B cell (primary cell): ENCODE measurements around the gene BST2.

ENCODE experiments used
- EZH2 ChIP-seq: IDR thresholded peaks from 2 replicates; pipeline ENCODE4 v1.6.1; 2012; ENCODE audit warnings: borderline replicate concordance, low read depth, mild to moderate bottlenecking, moderate library complexity, low read length; ENCODE audit not compliant: insufficient read depth, poor library complexity, severe bottlenecking
- TF ChIP-seq, protein P1 (sequence below): fragments of 200-600 bp; IDR thresholded peaks from one replicate; pipeline ENCODE4 v1.8.0; 2022; ENCODE audit warnings: antibody characterized with exemption, mild to moderate bottlenecking

DNA sequence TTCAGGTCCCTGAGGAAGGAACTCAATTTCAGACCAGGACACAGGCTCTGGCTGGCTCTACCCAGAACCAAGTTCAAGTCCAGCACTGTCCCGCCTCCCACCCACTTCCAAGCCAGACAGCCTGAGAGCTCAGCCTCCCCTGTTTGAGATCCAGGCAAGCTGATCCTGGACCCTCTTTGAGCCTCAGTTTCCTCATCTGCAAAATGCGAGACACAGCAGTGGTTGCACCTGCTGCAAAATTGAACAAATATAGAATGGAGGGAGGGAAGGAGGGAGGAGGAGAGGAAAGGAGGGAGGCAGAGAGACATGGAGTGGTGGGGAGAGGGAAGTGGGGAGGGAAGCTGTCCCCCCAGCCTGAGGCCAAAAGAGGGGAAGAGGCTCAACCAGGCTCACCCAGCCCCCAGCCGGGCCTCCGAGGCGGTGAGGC, 42.3 kb upstream of the BST2 start:
- TF ChIP-seq, protein P1, sequence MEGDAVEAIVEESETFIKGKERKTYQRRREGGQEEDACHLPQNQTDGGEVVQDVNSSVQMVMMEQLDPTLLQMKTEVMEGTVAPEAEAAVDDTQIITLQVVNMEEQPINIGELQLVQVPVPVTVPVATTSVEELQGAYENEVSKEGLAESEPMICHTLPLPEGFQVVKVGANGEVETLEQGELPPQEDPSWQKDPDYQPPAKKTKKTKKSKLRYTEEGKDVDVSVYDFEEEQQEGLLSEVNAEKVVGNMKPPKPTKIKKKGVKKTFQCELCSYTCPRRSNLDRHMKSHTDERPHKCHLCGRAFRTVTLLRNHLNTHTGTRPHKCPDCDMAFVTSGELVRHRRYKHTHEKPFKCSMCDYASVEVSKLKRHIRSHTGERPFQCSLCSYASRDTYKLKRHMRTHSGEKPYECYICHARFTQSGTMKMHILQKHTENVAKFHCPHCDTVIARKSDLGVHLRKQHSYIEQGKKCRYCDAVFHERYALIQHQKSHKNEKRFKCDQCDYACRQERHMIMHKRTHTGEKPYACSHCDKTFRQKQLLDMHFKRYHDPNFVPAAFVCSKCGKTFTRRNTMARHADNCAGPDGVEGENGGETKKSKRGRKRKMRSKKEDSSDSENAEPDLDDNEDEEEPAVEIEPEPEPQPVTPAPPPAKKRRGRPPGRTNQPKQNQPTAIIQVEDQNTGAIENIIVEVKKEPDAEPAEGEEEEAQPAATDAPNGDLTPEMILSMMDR = no peak
- no peak for TF ChIP-seq EZH2
